Frontal cortex (tissue), 4 donors: Measurements from ENCODE around the gene OR6M1. TPM values are rescaled to one million over a fixed set of nuclear protein-coding genes. Genes with fewer than 3 reads are reported as not detected.

Source experiments
- DNase-seq, 2 donors: peaks; one replicate each; pipeline ENCODE4 v3.0.0; 2012; ENCODE audit warnings: low spot score in 2 of 2
- FAIRE-seq: peaks from 2 replicates; lab custom pipeline; 2012; peaks lifted over from hg19 to GRCh38; lab: Jason Lieb, UNC
- small RNA-seq: library from RNA; depleted of rRNA; stranded (forward); fragments of <200 nt; gene quantifications from one replicate; pipeline ENCODE3, GENCODE V24; 2014
- total RNA-seq: library from RNA; depleted of rRNA; stranded (reverse); fragments of >200 nt; gene quantifications from one replicate; pipeline ENCODE4 v1.2.3, GENCODE V29; 2014
- donor health status: control.
- donor health status: control.
- donor health status: control.

Gene OR6M1
- total RNA-seq, 1 donor from 2014 or later: not detected

- FAIRE-seq (no peak), DNase-seq (no peak)
These were observed 27.6 kb downstream of the OR6M1 start for GRCh38 chr11:123778511-123778910.

GRCh38 chr11:123775715-123776549 lies 30.2 kb downstream of the OR6M1 start:
- FAIRE-seq (no peak), DNase-seq (no peak)

DNA sequence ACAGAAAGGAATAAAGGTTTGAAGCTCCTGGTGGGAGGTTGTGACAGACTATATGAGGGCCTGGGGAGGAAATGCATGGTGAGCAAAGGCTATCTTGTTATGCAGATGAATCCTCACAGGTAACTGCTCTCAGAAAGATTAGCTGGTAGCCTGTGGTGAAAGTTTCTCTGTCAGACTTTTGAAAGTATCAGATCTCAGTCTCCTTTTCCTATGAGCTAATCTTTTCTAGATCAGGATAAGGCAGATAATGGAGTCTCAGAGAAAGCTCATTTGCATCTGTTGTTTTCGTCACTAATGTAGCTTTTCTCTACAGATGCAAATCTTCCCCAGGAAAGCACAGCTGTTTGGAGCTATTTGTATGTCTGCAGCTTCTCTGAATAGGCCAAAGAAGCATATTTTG lies 30.9 kb downstream of the OR6M1 start:
- no peak for FAIRE-seq
- DNase-seq: no peak

- no peak for FAIRE-seq
These were observed 32.2 kb downstream of the OR6M1 start for GRCh38 chr11:123773959-123774358.

GRCh38 chr11:123773026-123773425 lies 33.1 kb downstream of the OR6M1 start:
- no peak for FAIRE-seq

More at GRCh38 chr11:123773959-123774358, 32.2 kb downstream of the OR6M1 start:
- DNase-seq: no peak

GRCh38 chr11:123771664-123772063 lies 34.5 kb downstream of the OR6M1 start:
- no peak for FAIRE-seq
- no peak for DNase-seq

More at GRCh38 chr11:123773026-123773425, 33.1 kb downstream of the OR6M1 start:
- no peak for DNase-seq

DNA sequence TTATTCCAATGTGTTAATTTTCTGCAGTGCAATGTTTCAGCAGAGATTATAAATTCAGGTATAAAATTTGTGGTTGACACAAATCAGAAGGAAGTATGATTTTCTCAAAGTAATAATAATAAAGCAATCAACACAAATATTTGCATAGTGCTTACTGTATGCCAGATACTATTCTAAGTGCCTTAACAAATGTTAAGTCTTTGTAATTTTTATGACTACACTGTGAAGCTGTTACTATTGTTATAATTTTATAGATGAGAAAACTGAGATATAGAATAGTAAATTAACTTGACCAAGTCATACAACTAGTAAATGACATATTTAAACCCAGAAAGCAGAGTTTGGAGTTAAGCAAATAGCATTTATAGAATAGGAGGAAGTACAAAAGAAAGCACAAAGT lies 35.4 kb downstream of the OR6M1 start:
- FAIRE-seq: no peak
- DNase-seq: no peak

DNA sequence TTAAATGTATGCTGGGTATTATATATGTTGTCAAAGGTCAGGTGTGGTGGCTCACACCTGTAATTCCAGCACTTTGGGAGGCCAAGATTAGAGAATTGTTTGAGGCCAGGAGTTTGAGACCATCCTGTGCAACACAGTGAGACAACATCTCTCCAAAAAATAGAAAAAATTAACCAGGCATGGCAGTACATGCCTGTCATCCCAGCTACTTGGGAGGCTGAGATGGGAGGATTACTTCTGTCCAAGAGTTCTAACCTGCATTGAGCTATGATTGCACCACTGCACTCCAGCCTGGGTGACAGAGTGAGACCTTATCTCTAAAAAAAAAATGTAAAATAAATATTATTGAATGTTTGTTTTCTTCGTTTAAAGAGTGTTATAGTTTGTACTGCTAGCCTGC lies 40.5 kb downstream of the OR6M1 start:
- DNase-seq (no peak), FAIRE-seq (no peak)

DNA sequence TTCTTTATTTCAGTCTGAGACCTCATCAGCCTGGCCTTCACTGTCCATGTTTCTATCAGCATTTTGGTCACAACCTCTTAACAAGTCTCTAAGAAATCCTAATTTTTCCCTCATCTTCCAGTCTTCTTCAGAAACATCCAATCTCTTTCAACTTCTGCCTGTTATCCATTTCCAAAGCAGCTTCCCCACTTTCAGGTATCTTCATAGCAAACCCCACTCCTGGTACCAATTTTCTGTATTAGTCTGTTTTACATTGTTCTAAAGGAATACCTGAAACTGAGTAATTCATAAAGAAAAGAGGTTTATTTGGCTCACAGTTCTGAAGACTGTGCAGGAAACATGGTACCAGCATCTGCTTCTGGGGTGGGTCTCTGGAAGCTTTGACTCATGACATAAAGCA lies 43.7 kb downstream of the OR6M1 start:
- DNase-seq: no peak
- no peak for FAIRE-seq

DNA sequence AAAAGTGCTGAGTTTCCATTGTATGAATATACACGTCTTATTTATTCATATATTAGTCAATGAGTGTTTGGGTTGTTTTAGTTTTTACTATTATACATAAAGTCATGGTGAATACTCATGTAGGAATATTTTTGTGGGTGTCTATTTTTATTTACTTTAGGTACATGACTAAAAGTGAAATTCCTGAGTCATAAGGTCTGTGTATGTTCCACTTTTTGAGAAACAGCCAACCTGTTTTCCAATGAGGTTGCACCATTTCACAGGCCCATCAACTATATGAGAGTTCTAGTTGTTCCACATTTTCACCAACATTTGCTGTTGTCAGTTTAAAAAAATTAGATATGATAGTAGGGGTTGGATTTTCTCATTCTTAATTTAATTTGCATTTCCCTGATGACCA lies 45.3 kb downstream of the OR6M1 start:
- FAIRE-seq (no peak), DNase-seq (no peak)

DNA sequence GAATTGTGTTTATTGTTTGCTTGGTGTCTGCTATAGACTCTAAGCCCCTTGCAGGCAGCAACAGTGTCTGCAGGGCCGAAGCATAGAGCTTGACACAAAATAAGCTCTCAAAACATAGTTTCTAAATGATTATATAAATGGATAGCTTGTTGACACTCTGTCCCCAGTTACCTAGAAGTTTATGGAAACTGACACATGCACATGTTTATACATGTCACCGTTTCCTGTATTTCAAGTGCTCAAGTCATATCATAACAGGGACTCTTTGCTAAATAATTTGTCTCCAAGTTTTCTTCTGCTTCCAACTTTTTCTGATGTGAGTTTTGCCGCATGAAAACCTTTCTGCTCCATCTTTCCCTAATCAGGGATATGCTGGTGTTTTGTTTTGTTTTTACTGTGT lies 48.2 kb downstream of the OR6M1 start:
- FAIRE-seq: no peak
- DNase-seq: no peak

DNA sequence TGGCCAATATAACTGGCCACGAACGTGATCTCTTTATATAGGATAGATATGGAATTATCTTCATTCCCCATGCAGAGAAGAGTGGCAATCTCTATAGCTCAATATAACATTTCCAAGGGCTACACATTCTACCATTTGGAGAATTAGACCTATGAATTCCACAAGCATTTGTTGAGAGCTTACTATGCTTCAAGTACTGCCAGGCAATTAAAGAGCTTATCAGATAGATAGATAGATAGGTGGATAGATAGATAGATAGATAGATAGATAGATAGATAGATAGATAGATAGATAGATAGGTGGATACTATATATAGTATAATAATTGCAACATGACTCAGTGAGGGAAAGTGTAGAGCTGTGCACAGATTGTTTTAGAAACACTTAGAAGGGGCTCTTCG lies 50.3 kb downstream of the OR6M1 start:
- DNase-seq (no peak), FAIRE-seq (no peak)

Small RNA genes within 50 kb of the gene (small RNA-seq; reads per million reads assigned to genes)
- gene RNU1-21P: not detected

Other genes with a start within 250 kb of the OR6M1 start
- 48.9 TPM for gene SCN3B, start 151.7 kb downstream of the OR6M1 start, total RNA-seq
- gene ZNF202, start 64.7 kb downstream of the OR6M1 start, total RNA-seq: 14.7 TPM
- not detected for gene OR6X1, start 51.8 kb downstream of the OR6M1 start, total RNA-seq
- gene TMEM225, start 79.3 kb upstream of the OR6M1 start, total RNA-seq: not detected
- gene OR8D4, start 95.8 kb upstream of the OR6M1 start, total RNA-seq: not detected
- under 0.01 TPM for gene OR4D5, start 133.3 kb upstream of the OR6M1 start, total RNA-seq
- gene OR6T1, start 137.5 kb upstream of the OR6M1 start, total RNA-seq: not detected
- gene OR10S1, start 171.4 kb upstream of the OR6M1 start, total RNA-seq: not detected
- gene OR10G6, start 188.8 kb upstream of the OR6M1 start, total RNA-seq: not detected
- not detected for gene OR10G4, start 206.6 kb upstream of the OR6M1 start, total RNA-seq
- gene OR10G9, start 216.7 kb upstream of the OR6M1 start, total RNA-seq: not detected
- not detected for gene OR10G8, start 220.4 kb upstream of the OR6M1 start, total RNA-seq
- gene OR10G7, start 235.0 kb upstream of the OR6M1 start, total RNA-seq: not detected